ENCODE results near the gene SIGLECL1.

DNA sequence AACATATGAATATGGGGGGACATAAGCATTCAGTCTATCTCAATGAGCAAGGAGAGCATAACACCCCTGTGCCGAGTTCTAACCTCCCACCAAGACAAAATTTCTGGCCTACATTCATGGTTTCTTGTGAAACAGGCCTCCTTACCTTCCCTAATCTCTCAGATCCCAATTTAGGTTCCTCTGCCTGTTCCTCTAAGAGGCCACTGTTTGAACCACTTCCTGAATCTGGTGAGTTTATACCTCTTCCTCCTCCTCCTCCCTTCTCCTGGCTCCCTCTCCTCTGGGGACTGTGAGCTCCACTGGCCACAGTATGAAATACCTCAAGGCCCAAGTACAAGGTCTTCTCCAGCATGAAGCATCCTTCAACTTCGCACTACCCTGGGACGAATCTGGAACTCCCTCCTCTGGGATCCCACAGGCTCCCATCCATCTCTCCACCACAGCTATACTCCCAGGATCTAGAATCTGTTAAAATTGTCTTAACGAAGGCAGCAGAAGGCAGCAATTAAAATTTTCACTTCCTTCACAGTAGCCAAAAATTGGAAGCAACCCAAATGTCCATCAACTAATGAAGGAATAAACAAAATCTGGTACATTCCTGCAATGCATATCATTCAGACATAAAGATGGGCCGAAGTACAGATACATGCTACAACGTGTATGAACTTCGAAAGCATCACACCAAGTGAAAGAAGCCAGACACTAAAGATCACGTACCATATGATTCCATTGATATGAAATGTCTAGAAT lies 7.8 kb upstream of the SIGLECL1 start:
- TF ChIP-seq, protein P1, sequence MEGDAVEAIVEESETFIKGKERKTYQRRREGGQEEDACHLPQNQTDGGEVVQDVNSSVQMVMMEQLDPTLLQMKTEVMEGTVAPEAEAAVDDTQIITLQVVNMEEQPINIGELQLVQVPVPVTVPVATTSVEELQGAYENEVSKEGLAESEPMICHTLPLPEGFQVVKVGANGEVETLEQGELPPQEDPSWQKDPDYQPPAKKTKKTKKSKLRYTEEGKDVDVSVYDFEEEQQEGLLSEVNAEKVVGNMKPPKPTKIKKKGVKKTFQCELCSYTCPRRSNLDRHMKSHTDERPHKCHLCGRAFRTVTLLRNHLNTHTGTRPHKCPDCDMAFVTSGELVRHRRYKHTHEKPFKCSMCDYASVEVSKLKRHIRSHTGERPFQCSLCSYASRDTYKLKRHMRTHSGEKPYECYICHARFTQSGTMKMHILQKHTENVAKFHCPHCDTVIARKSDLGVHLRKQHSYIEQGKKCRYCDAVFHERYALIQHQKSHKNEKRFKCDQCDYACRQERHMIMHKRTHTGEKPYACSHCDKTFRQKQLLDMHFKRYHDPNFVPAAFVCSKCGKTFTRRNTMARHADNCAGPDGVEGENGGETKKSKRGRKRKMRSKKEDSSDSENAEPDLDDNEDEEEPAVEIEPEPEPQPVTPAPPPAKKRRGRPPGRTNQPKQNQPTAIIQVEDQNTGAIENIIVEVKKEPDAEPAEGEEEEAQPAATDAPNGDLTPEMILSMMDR (IDR thresholded peaks at IDR 0.05), result no peak
- TF ChIP-seq TP53 (CRISPR knock-in tag; IDR thresholded peaks at IDR 0.05) (no peak), ETV6 (CRISPR knock-in tag; IDR thresholded peaks at IDR 0.05) (no peak), ZNF219 (CRISPR knock-in tag; IDR thresholded peaks at IDR 0.05; ENCODE audit: borderline replicate concordance) (no peak), HMGA2 (CRISPR knock-in tag; IDR thresholded peaks at IDR 0.05) (no peak), FOXJ3 (CRISPR knock-in tag; IDR thresholded peaks at IDR 0.05; ENCODE audit: borderline replicate concordance) (no peak), ZNF263 (CRISPR knock-in tag; IDR thresholded peaks at IDR 0.05; ENCODE audit: low read depth) (no peak), ZNF396 (CRISPR knock-in tag; IDR thresholded peaks at IDR 0.05; ENCODE audit: borderline replicate concordance) (no peak), NR3C1 (CRISPR knock-in tag; conservative IDR thresholded peaks at IDR 0.05; ENCODE audit: low read depth) (no peak), ZNF138 (CRISPR knock-in tag; conservative IDR thresholded peaks at IDR 0.05) (no peak), NR2C2 (CRISPR knock-in tag; IDR thresholded peaks at IDR 0.05) (no peak)
- TF ChIP-seq, protein P2, sequence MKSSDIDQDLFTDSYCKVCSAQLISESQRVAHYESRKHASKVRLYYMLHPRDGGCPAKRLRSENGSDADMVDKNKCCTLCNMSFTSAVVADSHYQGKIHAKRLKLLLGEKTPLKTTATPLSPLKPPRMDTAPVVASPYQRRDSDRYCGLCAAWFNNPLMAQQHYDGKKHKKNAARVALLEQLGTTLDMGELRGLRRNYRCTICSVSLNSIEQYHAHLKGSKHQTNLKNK (CRISPR knock-in tag; IDR thresholded peaks at IDR 0.05), result no peak
- TF ChIP-seq, protein P3, sequence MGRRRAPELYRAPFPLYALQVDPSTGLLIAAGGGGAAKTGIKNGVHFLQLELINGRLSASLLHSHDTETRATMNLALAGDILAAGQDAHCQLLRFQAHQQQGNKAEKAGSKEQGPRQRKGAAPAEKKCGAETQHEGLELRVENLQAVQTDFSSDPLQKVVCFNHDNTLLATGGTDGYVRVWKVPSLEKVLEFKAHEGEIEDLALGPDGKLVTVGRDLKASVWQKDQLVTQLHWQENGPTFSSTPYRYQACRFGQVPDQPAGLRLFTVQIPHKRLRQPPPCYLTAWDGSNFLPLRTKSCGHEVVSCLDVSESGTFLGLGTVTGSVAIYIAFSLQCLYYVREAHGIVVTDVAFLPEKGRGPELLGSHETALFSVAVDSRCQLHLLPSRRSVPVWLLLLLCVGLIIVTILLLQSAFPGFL (CRISPR knock-in tag; IDR thresholded peaks at IDR 0.05; ENCODE audit: borderline replicate concordance), result no peak
- TF ChIP-seq, protein P4, sequence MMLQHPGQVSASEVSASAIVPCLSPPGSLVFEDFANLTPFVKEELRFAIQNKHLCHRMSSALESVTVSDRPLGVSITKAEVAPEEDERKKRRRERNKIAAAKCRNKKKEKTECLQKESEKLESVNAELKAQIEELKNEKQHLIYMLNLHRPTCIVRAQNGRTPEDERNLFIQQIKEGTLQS (CRISPR knock-in tag; conservative IDR thresholded peaks at IDR 0.05), result no peak

Data from WTC11 (cell line).